Cerebellar nuclear complex (tissue), 1 donor: ENCODE results near the gene PRKN.
A peak's percentile ranks its signal among the peaks of the same experiment; 100 is the strongest.

Experiments
- DNase-seq, 2 experiments: peaks; one replicate each; lab custom pipeline; 2025; lab: John Stamatoyannopoulos, UW

PRKN gene

GRCh38 chr6:161383951-161384350, 1343.6 kb downstream of the PRKN start:
- DNase-seq: no peak

- no peak for DNase-seq
These were observed 1347.6 kb downstream of the PRKN start for GRCh38 chr6:161379834-161380582.

- no peak for DNase-seq
These were observed 1349.5 kb downstream of the PRKN start for GRCh38 chr6:161378115-161378514.

- DNase-seq: no peak
These were observed 1350.5 kb downstream of the PRKN start for GRCh38 chr6:161377116-161377515.

- DNase-seq: no peak
These were observed 1351.2 kb downstream of the PRKN start for GRCh38 chr6:161376367-161376766.

GRCh38 chr6:161374971-161375873, 1352.3 kb downstream of the PRKN start:
- no peak for DNase-seq

- peak in 1 of 2 experiments; percentile 24 for DNase-seq
These were observed 1353.6 kb downstream of the PRKN start for GRCh38 chr6:161373905-161374451.

GRCh38 chr6:161372422-161372793, 1355.2 kb downstream of the PRKN start:
- DNase-seq: no peak

- DNase-seq: peak in 1 of 2 experiments; percentile 31
These were observed 1356.7 kb downstream of the PRKN start for GRCh38 chr6:161370880-161371279.

- DNase-seq: no peak
These were observed 1358.2 kb downstream of the PRKN start for GRCh38 chr6:161369339-161369738.

- DNase-seq: no peak
These were observed 1359.1 kb downstream of the PRKN start for GRCh38 chr6:161368514-161368913.

GRCh38 chr6:161367472-161367871, 1360.1 kb downstream of the PRKN start:
- no peak for DNase-seq

- no peak for DNase-seq
These were observed 1361.2 kb downstream of the PRKN start for GRCh38 chr6:161366301-161366923.

- no peak for DNase-seq
These were observed 1361.9 kb downstream of the PRKN start for GRCh38 chr6:161365633-161366032.

- DNase-seq: no peak
These were observed 1364.3 kb downstream of the PRKN start for GRCh38 chr6:161363286-161363685.

GRCh38 chr6:161362266-161362665, 1365.3 kb downstream of the PRKN start:
- DNase-seq: no peak

GRCh38 chr6:161361529-161361928, 1366.0 kb downstream of the PRKN start:
- DNase-seq: no peak

GRCh38 chr6:161360520-161360919, 1367.0 kb downstream of the PRKN start:
- no peak for DNase-seq

- DNase-seq: no peak
These were observed 1368.0 kb downstream of the PRKN start for GRCh38 chr6:161359618-161359945.

GRCh38 chr6:161356167-161356854, 1371.3 kb downstream of the PRKN start:
- DNase-seq: no peak

GRCh38 chr6:161355696-161356095, 1371.9 kb downstream of the PRKN start:
- no peak for DNase-seq

GRCh38 chr6:161354956-161355355, 1372.6 kb downstream of the PRKN start:
- DNase-seq: no peak
